Measurements from ENCODE around the gene LGR4. TPM values are rescaled to one million over a fixed set of nuclear protein-coding genes. Genes with fewer than 3 reads are reported as not detected.

The LGR4 gene
- total RNA-seq, 1 donor from 2014 or later, result 51.5 TPM

DNA sequence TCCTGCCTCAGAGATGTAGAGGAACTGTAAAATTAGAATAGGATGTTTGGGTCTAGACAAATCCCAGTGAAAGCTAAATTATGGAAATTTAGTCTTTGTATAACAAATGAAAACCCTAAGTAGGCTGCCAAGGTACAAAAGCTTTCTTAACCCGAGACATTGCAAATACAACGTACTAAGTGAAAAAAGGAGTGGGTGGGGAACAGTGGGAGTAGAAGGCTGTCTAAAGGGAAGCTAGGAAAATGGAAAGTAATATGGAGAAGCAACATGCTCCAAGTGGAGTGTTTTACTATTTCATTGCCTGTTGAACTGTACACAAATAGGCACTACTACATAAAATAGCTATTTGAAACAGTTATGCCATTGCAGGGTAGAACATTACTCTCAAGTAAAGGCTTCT is 40.8 kb upstream of the LGR4 start:
- Mint-ChIP-seq H3K27ac (ENCODE audit: unreplicated experiment) (no peak overlapping the region), H3K4me3 (no peak overlapping the region), H3K36me3 (ENCODE audit: low read depth) (peaks cover 3% of the 10 kb centered on the region), H3K9me3 (no peaks in the 10 kb centered on the region), H3K27me3 (ENCODE audit: low read depth) (no peaks in the 10 kb centered on the region), H3K4me1 (peaks cover 2% of the 10 kb centered on the region)
- TF ChIP-seq, protein P1, sequence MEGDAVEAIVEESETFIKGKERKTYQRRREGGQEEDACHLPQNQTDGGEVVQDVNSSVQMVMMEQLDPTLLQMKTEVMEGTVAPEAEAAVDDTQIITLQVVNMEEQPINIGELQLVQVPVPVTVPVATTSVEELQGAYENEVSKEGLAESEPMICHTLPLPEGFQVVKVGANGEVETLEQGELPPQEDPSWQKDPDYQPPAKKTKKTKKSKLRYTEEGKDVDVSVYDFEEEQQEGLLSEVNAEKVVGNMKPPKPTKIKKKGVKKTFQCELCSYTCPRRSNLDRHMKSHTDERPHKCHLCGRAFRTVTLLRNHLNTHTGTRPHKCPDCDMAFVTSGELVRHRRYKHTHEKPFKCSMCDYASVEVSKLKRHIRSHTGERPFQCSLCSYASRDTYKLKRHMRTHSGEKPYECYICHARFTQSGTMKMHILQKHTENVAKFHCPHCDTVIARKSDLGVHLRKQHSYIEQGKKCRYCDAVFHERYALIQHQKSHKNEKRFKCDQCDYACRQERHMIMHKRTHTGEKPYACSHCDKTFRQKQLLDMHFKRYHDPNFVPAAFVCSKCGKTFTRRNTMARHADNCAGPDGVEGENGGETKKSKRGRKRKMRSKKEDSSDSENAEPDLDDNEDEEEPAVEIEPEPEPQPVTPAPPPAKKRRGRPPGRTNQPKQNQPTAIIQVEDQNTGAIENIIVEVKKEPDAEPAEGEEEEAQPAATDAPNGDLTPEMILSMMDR (conservative IDR thresholded peaks at IDR 0.05), result no peak
- no peak for DNase-seq (ENCODE audit: low read depth, low spot score)

DNA sequence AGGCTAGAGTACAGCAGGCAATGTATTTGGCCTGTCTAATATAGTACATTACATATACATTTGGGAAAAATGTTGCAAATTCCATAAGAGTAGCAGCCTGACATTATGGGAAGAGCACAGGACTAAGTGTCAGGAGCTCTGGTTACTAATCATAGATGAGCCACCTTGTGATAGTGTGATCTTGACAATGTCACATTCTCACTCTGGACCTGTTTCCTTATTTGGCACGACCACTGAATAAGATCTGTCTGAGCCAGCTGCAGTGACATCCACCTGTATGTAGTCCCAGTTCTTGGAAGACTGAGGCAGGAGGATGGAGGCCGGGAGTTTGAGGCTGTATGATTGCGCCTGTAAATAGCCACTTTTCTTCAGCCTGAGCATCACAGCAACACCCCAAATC is 39.6 kb upstream of the LGR4 start:
- no peak overlapping the region for H3K4me3 Mint-ChIP-seq
- H3K4me1 Mint-ChIP-seq, result peaks cover 10% of the 10 kb centered on the region
- TF ChIP-seq, protein P1 (conservative IDR thresholded peaks at IDR 0.05), result no peak
- H3K9me3 Mint-ChIP-seq, result no peaks in the 10 kb centered on the region
- no peak overlapping the region for H3K27ac Mint-ChIP-seq (ENCODE audit: unreplicated experiment)
- H3K27me3 Mint-ChIP-seq (ENCODE audit: low read depth), result no peaks in the 10 kb centered on the region
- no peak for DNase-seq (ENCODE audit: low read depth, low spot score)
- peaks cover 3% of the 10 kb centered on the region for H3K36me3 Mint-ChIP-seq (ENCODE audit: low read depth)

DNA sequence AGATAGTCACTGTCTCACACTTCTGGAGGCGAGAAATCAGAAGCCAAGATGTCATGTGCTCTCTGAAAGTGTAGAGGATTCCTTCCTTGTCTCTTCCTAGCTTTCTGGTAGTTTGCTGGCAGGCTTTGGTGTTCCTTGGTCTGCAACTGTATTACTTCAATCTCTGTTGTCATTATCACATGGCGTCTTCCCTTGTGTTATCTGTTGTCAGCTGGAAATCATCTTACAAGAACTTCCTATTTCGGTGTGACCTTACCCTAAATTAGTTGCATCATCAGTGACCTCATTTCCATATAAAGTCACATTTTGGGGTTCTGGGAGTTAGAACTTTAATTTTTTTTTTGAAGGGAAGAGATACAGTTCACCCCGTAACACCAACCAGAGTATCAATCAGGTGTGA is 37.3 kb upstream of the LGR4 start:
- H3K36me3 Mint-ChIP-seq (ENCODE audit: low read depth), result peaks cover 3% of the 10 kb centered on the region
- TF ChIP-seq, protein P1 (conservative IDR thresholded peaks at IDR 0.05), result no peak

DNA sequence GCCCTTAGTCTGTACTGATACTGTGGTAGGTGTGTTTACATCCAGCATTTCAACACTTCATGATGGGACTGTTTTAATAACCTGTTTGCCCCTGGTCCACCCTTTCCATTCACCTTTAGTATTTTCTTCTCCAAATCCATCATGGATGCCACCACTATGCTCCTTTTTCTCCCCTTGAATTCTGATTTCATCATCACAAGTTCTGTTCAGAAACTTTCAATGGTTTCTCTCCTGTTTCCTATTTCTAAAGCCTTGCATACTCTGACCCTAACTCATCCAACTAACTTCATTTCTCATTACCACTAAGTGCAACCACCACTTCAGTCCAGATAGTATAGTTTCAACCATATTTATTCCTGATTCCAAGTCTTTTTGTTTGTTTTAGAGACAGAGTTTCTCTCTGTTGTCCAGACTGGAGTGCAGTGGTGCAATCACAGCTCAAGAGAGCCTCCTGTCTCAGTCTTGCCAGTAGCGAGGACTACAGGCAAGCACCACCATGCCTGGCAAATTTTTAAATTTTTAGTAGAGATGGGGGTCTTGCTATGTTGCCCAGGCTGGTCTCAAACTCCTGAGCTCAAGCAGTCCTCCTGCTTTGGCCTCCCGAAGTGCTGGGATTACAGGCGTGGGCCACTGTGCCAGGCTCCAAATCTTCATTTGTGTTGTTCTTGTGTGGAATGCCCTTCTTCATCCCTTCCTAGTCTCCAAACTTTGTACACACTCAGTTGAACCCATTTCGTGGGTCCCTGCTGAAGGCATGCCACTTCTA is 35.1 kb upstream of the LGR4 start:
- DNase-seq (ENCODE audit: low read depth, low spot score), result no peak
- Mint-ChIP-seq H3K27ac (ENCODE audit: unreplicated experiment) (no peak overlapping the region), H3K4me3 (peak overlapping the region; percentile 98), H3K9me3 (no peaks in the 10 kb centered on the region), H3K4me1 (peaks cover 35% of the 10 kb centered on the region), H3K36me3 (ENCODE audit: low read depth) (peaks cover 2% of the 10 kb centered on the region), H3K27me3 (ENCODE audit: low read depth) (no peaks in the 10 kb centered on the region)
- TF ChIP-seq, protein P1 (conservative IDR thresholded peaks at IDR 0.05), result no peak

More for the DNA sequence above, 37.3 kb upstream of the LGR4 start:
- peaks cover 29% of the 10 kb centered on the region for H3K4me1 Mint-ChIP-seq
- no peak overlapping the region for H3K27ac Mint-ChIP-seq (ENCODE audit: unreplicated experiment)
- DNase-seq (ENCODE audit: low read depth, low spot score), result no peak
- H3K27me3 Mint-ChIP-seq (ENCODE audit: low read depth), result no peaks in the 10 kb centered on the region
- H3K4me3 Mint-ChIP-seq, result no peak overlapping the region
- H3K9me3 Mint-ChIP-seq, result no peaks in the 10 kb centered on the region

DNA sequence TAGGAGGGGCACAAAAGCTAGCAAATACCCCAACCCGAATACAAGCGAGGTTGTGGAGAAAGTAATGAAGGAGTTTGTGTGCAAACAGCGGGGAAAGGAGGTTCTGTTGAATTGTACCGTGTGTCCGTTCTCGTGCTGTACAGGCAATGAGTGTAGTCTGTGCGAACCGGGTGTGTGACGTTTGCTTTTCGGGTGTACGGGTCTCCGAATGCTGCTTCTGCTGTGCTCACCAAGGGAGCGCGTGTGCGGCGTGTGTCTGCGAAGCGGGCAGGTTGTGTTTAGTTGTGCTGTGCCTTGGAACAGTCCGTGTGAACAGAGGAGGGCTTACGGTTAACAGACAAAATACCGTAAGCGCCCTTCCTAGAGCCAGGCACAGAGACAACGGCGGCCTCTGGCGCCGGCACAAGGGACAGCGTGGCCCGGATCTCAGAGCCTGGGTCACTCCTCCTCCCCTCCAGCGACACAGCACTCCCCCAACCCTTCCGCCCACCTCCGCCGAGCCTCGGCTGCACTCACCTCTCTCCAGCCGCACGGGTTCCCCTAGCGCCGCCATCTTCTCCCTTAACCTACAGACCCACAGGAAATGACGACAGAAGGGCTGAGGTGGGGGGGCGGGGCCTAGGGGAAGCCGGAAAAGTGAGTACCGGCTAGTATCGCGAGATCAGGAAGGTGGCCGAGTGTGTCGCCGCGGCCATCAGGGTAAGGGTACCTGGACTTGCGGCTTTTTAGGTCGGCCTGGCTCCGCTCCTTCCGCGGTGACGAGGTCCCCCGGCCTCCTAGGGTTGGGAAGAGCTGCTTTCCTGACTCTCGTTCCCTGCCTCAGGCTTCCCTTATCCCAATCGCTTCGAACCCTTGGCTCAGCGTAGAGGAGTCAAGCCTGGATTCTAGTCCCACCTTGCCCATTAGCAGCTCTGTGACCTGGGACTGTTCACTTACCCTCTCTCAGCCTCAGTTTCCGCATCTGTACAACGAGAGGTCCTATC is 33.9 kb upstream of the LGR4 start, which contains the start of gene LIN7C:
TSS of gene LIN7C (minus strand) at position 570 of the 983 bp plus-strand sequence. CDS start at position 553, 17 bp downstream.
- H3K4me1 Mint-ChIP-seq, result peaks cover 46% of the 10 kb centered on the region
- peak within 1 kb of the TSS; percentile 99 for H3K27ac Mint-ChIP-seq (ENCODE audit: unreplicated experiment)

More for the DNA sequence above, 33.9 kb upstream of the LGR4 start, which contains the start of gene LIN7C:
- DNase-seq (ENCODE audit: low read depth, low spot score), result peak; percentile 79
- Mint-ChIP-seq H3K36me3 (ENCODE audit: low read depth) (peaks cover 2% of the 10 kb centered on the region), H3K4me3 (peak within 1 kb of the TSS; percentile 98), H3K9me3 (no peaks in the 10 kb centered on the region), H3K27me3 (ENCODE audit: low read depth) (no peaks in the 10 kb centered on the region)
- TF ChIP-seq, protein P1 (conservative IDR thresholded peaks at IDR 0.05), result no peak
